DOHH2 (cell line): Measurements from ENCODE around the gene P4HB.

Experiments used
- H3F3A ChIP-seq: fragments of 200-600 bp; sonication (generic), shearing (Covaris generic); 2 replicates; pipeline ENCODE4 v1.6.0; 2016; ENCODE audit warnings: antibody characterized with exemption, mild to moderate bottlenecking; ENCODE audit not compliant: control insufficient read depth, insufficient read depth
- H3K27ac ChIP-seq: fragments of 200-600 bp; sonication (generic); 2 replicates; pipeline ENCODE4 v1.5.1; 2014; ENCODE audit warnings: low read depth, mild to moderate bottlenecking, low read length, moderate library complexity
- H3K27me3 ChIP-seq: fragments of 200-600 bp; sonication (generic); 2 replicates; pipeline ENCODE4 v1.6.1; 2014; ENCODE audit warnings: mild to moderate bottlenecking, low read length, mixed read lengths; ENCODE audit not compliant: control insufficient read depth
- H3K36me3 ChIP-seq: fragments of 200-600 bp; sonication (generic); 2 replicates; pipeline ENCODE4 v1.6.1; 2014; ENCODE audit warnings: mild to moderate bottlenecking, low read length, moderate library complexity, mixed read lengths; ENCODE audit not compliant: control insufficient read depth
- H3K4me1 ChIP-seq: fragments of 200-600 bp; sonication (generic); 2 replicates; pipeline ENCODE4 v1.6.1; 2014; ENCODE audit warnings: mild to moderate bottlenecking, low read length, mixed read lengths; ENCODE audit not compliant: control insufficient read depth
- H3K4me2 ChIP-seq: fragments of 200-600 bp; sonication (generic); 2 replicates; pipeline ENCODE4 v1.6.0; 2014; ENCODE audit warnings: mild to moderate bottlenecking, low read length, moderate library complexity
- H3K4me3 ChIP-seq: fragments of 200-600 bp; sonication (generic); 2 replicates; pipeline ENCODE4 v1.5.1; 2014; ENCODE audit warnings: mild to moderate bottlenecking, low read length, mixed read lengths
- H3K79me2 ChIP-seq: fragments of 200-600 bp; sonication (generic); 2 replicates; pipeline ENCODE4 v1.6.1; 2014; ENCODE audit warnings: mild to moderate bottlenecking, low read length, mixed read lengths; ENCODE audit not compliant: control insufficient read depth
- H3K9me2 ChIP-seq: fragments of 200-600 bp; sonication (generic); replicated peaks from 2 replicates; pipeline ENCODE4 v1.6.1; 2014; ENCODE audit warnings: mild to moderate bottlenecking, low read length, mixed read lengths; ENCODE audit not compliant: control insufficient read depth
- H3K9me3 ChIP-seq: fragments of 200-600 bp; sonication (generic); 2 replicates; pipeline ENCODE4 v1.6.1; 2014; ENCODE audit warnings: antibody characterized with exemption, low read length, mixed read lengths; ENCODE audit not compliant: control insufficient read depth, insufficient read depth
- H4K20me1 ChIP-seq: fragments of 200-600 bp; sonication (generic); 2 replicates; pipeline ENCODE4 v1.6.0; 2014; ENCODE audit warnings: low read depth, mild to moderate bottlenecking, antibody characterized with exemption, low read length, moderate library complexity; ENCODE audit not compliant: control insufficient read depth, insufficient read depth
- CTCF ChIP-seq: fragments of 200-600 bp; sonication (generic); IDR thresholded peaks from one replicate; pipeline ENCODE4 v1.5.1; 2014; ENCODE audit warnings: antibody characterized with exemption, mild to moderate bottlenecking, low read depth, low read length; ENCODE audit not compliant: poor library complexity, severe bottlenecking
- EZH2phosphoT487 ChIP-seq: fragments of 200-600 bp; sonication (generic); IDR thresholded peaks from 2 replicates; pipeline ENCODE4 v1.6.1; 2017; ENCODE audit warnings: borderline replicate concordance, mild to moderate bottlenecking, antibody characterized with exemption, low read length, moderate library complexity, mixed read lengths

Gene P4HB

GRCh38 chr17:81907219-81908145 lies 47.1 kb upstream of the P4HB start:
- Histone ChIP-seq H3K9me2 (no peaks in the 10 kb centered on the region), H3K79me2 (peaks cover 17% of the 10 kb centered on the region), H3K4me1 (peaks cover 17% of the 10 kb centered on the region), H3K4me2 (no peak overlapping the region), H3K27me3 (no peaks in the 10 kb centered on the region), H3K9me3 (no peaks in the 10 kb centered on the region), H3K36me3 (peaks cover 63% of the 10 kb centered on the region), H3F3A (peaks cover 6% of the 10 kb centered on the region; the same call in 1 of the 2 replicates), H3K27ac (no peak overlapping the region), H4K20me1 (no peaks in the 10 kb centered on the region; the same call in 1 of the 2 replicates), H3K4me3 (no peak overlapping the region)
- peak; percentile 37 for TF ChIP-seq CTCF
- no peak for TF ChIP-seq EZH2phosphoT487

- H4K20me1 ChIP-seq, result no peaks in the 10 kb centered on the region; the same call in 1 of the 2 replicates
- H3K27ac ChIP-seq, result no peak overlapping the region
- no peaks in the 10 kb centered on the region for H3K9me3 ChIP-seq
- no peaks in the 10 kb centered on the region for H3K9me2 ChIP-seq
- H3K4me1 ChIP-seq, result peaks cover 14% of the 10 kb centered on the region
- no peak overlapping the region for H3K4me2 ChIP-seq
- peaks cover 17% of the 10 kb centered on the region for H3K79me2 ChIP-seq
- TF ChIP-seq EZH2phosphoT487 (no peak), CTCF (peak; percentile 53)
- H3K36me3 ChIP-seq, result peaks cover 55% of the 10 kb centered on the region
- no peak overlapping the region for H3K4me3 ChIP-seq
- H3K27me3 ChIP-seq, result no peaks in the 10 kb centered on the region; the same call in 1 of the 2 replicates
- H3F3A ChIP-seq, result no peaks in the 10 kb centered on the region
Measured at GRCh38 chr17:81906476-81907218, 46.3 kb upstream of the P4HB start.

- Histone ChIP-seq H3K36me3 (peaks cover 54% of the 10 kb centered on the region), H3K27me3 (peaks cover 2% of the 10 kb centered on the region), H3K9me2 (no peaks in the 10 kb centered on the region)
Measured at GRCh38 chr17:81905993-81906392, 45.7 kb upstream of the P4HB start.

More at GRCh38 chr17:81905993-81906392, 45.7 kb upstream of the P4HB start:
- TF ChIP-seq EZH2phosphoT487 (no peak), CTCF (no peak)
- Histone ChIP-seq H3K27ac (no peak overlapping the region), H4K20me1 (peaks cover 4% of the 10 kb centered on the region; the same call in 1 of the 2 replicates), H3K4me1 (peaks cover 12% of the 10 kb centered on the region), H3K4me2 (no peak overlapping the region), H3K79me2 (peaks cover 17% of the 10 kb centered on the region), H3K9me3 (no peaks in the 10 kb centered on the region), H3K4me3 (no peak overlapping the region), H3F3A (no peaks in the 10 kb centered on the region)
